Right ventricle myocardium inferior (tissue), 1 donor: ENCODE results near the gene IMMP2L. TPM values are rescaled to one million over a fixed set of nuclear protein-coding genes. Genes with fewer than 3 reads are reported as not detected.
A peak's percentile ranks its signal among the peaks of the same experiment; 100 is the strongest.
"Not testable (repeated sequence)": the region's sequence is repeated elsewhere in the genome, so short reads cannot be mapped to it uniquely, and the experiment has no call there.

Source experiments
- ATAC-seq: fragments of 200-7000 bp; cut with Tn5 transposase; one replicate; pipeline ENCODE4 v1.9.1; 2020; ENCODE audit warnings: mild to moderate bottlenecking, moderate library complexity
- DNase-seq: peaks from one replicate; pipeline ENCODE4 v3.0.0; 2021; ENCODE audit errors: missing footprints
- intact Hi-C: fragments of 100-400 bp; cut with DNase I; formaldehyde crosslinking; loops from one replicate; pipeline ENCODE4 v1.11.0; 2022
- total RNA-seq: library from RNA; stranded (reverse); fragmentation: NEBNext Ultra II Directional; extraction: Animal tissue kit (Norgen Biotek cat#: 25700); gene quantifications from one replicate; pipeline ENCODE4 v1.2.1, GENCODE V29; 2021
- donor health status: DM: no; HTN: yes; CAD: no; lungs with severe emphysema.

The IMMP2L gene
- total RNA-seq, 1 donor from 2014 or later: 14.3 TPM

DNA sequence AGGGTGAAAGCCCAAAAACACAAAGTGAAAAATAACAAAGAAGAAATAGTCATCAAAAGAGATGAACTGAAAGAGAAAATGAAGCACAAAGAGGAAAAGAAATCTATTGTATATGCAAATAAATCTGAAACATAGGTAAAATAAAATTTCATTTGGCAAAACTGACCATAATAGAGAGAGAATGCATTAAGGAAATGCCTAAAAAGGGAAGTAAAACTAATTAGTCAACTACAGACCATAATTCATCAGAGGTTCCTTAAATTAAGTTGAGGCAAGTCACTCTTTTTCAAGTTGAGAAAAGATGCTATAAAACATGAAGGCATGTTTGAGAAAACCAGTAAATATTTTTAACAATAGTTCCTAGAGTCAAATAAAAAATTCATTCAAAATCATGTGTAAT, 238.1 kb downstream of the IMMP2L start:
- intact Hi-C loops: no loop called here
- ATAC-seq (no peak), DNase-seq (no peak)

DNA sequence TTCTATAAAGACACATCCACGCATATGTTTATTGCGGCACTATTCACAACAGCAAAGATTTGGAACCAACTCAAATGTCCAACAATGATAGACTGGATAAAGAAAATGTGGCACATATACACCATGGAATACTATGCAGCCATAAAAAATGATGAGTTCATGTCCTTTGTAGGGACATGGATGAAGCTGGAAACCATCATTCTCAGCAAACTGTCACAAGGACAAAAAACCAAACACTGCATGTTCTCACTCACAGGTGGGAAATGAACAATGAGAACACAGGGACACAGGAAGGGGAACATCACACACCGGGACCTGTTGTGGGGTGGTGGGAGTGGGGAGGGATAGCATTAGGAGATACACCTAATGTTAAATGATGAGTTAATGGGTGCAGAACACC, 238.6 kb downstream of the IMMP2L start:
- intact Hi-C loops, DNase-seq, ATAC-seq: not testable (repeated sequence)

DNA sequence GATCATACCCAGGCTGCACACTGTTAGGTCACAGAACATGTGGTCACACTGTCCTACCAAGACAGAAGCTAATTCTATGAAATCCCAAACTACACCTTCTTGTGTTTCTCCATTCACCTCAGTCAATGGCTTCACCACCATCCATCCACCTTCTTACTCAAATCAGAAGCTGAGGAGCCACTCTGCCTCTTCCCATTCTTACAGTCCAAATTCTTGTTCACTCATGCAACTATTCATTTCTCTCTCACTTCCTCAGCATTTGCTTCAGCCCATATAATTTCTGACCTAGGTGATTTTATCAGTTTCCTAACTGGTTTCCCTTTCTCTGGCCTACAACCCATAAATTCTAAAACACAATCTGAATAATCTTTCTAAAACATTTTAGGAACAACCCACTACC, 242.2 kb downstream of the IMMP2L start:
- ATAC-seq: no peak
- no peak for DNase-seq
- intact Hi-C loops: no loop called here

DNA sequence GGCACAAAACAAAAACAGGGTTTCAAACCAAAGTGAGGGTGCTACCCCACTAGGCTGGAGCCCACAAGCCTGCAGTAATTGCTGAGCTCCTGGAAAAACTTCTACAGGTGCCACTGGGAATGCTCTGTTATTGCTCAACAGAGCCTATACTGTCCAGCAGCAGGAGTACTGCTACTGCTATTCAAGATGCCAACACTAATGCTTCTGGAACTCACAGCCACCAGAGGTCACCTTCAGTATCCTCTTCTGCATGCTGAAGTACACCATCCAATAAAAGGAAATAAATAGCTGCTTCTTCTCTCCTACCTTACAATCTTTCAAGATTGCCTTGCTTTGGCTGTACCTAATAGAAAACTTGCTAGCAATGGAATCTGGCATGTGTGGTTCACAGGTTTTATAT, 249.3 kb downstream of the IMMP2L start:
- no peak for DNase-seq
- no peak for ATAC-seq
- intact Hi-C loops: no loop called here

DNA sequence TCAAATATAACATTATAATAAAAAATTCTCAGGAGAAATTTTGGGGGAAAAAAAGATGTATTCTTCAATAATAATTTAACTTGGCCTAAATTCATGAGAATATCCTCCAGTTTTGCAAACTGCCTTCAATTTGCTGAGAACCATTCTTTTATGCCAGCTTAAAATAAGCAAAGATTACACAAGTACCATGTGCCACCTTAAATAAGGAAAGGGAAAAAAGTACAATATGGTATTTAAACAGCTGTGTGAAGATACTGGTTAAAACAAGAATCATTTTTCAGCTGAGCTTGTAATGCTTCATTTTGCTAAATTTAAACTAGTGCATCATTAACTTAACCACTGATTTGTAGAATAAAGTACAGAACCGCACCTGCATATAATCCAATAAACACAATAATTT, 253.6 kb downstream of the IMMP2L start:
- DNase-seq: no peak
- ATAC-seq: no peak
- intact Hi-C loops: no loop called here

DNA sequence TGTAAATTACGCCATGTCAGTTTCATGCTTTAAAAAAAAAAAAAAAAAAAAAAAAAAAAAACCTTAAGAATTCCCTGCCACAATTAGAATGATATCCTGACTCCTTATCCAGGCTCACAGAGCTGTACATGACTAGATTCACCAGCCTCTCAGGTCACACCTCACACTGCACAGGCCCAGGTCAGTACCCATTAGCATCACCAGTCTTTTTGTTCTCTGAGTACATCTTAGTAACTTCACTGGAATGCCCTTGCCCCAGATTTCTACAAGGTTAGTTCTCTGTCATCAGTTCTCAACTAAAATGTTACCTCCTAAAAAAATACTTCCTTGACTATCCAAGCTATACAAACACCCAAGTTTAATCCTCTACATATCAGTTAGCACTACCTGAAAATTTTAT, 260.4 kb downstream of the IMMP2L start:
- DNase-seq (no peak), ATAC-seq (no peak)
- intact Hi-C loops: no loop called here

DNA sequence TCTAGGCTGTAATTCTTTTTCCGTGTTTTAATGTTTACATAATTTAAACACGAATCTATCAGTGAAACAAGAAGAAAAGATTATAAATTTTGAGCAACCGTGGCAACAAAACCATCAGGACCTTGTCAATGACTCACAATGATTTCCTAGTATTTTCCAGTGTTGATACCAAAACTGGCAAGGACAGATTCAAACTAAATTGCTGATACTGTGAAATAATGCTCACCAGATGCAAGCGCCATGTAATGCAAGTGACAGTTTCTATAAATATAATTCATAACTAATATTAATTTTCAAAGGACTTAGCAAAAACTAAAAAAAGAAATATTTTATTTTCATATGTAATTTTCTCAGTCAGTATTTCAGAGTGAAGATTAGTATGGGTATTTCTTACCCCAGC, 267.8 kb downstream of the IMMP2L start:
- ATAC-seq (no peak), DNase-seq (no peak)
- intact Hi-C loops: no loop called here

DNA sequence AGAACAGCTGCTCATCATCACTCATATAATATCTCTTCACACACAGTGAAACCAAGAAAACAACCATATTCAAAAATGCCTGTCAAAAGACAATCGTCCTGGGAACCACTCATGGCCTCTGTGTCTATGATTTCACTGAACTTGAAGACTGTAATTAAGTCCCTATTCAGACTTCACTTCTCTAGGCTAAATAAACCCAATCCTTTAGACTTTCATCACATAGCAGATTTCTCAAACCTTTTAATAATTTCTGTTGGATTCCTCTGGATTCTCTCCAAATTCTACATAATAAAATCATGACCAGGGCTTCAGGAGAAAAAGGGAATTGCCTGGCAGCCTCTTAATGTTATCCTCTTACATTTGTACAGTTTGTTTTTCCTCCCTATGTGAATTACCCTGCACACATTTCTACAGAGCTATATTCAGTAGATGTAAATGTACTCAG, 270.2 kb downstream of the IMMP2L start:
- DNase-seq (no peak), ATAC-seq (peak; percentile 54)
- intact Hi-C loops: no loop called here

DNA sequence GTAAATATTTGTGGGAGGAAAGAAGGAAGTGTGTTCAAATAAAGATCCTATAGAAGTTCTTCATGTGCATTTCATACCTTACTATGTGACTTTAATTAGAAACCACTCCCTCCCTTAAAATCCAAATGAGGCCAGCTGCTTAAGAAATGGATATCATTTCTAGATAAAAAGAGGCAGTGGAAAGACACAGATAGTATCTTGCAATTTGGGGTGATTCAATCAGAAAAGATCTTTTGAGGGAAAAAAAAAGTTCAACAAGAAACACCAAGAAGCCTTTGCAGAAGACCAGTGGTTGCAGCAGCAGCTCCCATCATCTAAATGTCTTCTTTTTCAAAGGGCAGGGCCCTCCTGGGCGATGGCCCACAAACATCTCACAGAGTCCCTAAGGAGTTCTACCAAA, 271.3 kb downstream of the IMMP2L start:
- ATAC-seq: no peak

DNA sequence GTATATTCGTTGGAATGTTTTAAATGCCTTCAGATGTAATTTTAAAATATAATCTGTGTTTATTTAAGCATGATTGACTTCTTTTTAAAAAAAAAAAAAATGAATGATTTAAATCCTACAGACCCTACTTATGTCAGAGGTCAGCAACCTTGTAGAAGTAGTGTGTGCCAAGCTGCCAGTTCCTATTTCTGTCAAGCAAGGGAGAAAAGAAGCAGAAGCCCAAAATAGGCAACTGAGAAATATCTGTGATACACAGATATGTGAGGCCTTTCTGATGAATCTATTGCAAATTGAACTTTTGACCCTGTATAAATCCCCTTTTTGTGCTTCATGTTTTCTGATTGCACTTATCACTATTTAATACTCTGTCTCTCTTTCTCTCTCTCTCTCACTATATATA, 271.9 kb downstream of the IMMP2L start:
- DNase-seq (no peak), ATAC-seq (no peak)
- intact Hi-C loops: no loop called here

More for the DNA sequence above, 271.3 kb downstream of the IMMP2L start:
- intact Hi-C loops: no loop called here
- DNase-seq: no peak

DNA sequence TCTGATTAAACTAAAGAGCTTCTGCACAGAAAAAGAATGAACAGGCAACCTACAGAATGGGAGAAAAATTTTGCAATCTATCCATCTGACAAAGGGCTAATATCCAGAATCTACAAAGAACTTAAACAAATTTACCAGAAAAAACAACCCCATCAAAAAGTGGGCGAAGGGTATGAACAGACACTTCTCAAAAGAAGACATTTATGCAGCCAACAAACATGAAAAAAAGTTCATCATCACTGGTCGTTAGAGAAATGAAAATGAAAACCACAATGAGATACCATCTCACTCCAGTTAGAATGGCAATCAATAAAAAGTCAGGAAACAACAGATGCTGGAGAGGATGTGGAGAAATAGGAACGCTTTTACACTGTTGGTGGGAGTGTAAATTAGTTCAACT, 273.9 kb downstream of the IMMP2L start:
- intact Hi-C loops, DNase-seq, ATAC-seq: not testable (repeated sequence)

DNA sequence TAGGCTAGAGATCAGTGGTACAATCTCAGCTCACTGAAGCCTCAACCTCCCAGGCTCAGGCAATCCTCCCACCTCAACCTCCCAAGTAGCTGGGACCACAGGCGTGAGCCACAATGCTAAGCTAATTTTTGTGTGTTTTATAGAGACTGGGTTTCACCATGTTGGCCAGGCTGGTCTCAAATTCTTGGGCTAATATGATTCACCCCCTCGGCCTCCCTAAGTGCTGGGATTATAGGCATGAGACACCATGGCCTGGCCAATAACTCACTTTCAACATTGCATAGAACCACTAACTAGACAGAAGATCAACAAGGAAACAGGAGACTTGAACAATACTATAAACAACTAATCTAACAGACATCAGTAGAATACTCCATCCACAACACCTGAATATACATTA, 279.7 kb downstream of the IMMP2L start:
- intact Hi-C loops: no loop called here
- ATAC-seq (no peak), DNase-seq (no peak)

DNA sequence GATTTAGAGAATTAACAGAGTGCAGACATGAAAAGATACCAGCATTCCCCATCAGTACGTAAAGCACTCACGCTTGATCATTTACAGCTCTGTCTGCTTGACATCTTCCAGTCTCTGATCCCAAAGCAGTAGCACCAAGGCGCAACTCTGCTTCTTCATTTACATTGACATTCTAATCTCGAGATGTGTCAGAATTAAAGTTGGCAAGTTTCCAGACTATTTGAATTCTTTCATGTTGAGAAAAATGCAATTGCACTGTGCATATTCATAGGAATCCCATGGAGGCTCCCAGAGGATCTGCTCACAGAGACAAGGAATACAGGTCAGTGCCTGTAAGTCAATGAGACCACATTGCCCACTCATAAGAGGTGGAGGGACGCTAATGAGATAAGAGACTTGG, 287.4 kb downstream of the IMMP2L start:
- intact Hi-C loops: no loop called here
- DNase-seq: no peak
- no peak for ATAC-seq

DNA sequence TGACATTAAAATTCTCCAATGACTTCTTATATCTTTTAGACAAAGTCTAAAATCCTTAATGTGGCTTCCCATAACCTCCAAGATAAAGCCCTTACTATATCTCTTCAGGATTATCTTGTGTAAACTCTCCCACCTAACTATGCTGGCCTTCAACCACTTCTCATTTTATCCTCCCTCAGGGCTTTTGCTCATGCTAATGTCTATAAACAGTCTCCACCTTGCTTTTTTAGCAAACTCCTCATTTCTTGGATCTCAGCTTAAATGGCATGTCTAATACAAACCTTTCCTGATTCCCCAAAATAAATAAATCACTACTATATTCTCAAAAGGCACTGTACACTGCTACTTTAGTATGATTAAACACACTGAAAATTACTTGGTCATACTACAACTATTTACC, 290.2 kb downstream of the IMMP2L start:
- intact Hi-C loops: no loop called here
- DNase-seq (no peak), ATAC-seq (no peak)

DNA sequence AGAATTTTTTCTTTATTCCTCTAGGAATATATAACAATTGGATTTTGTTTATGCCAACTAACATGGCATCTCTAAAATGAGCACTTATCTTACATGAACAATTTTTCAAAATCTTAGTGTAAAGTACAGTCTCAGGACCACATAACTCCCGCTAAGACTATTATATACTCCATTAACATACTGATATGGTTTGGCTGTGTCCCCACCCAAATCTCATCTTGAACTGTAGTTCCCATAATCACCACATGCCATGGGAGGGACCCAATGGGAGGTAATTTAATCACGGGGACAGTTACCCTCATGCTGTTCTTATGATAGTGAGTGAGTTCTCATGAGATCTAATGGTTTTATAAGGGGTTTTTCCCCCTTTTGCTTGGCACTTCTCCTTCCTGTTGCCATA, 291.5 kb downstream of the IMMP2L start:
- ATAC-seq, intact Hi-C loops: not testable (repeated sequence)

DNA sequence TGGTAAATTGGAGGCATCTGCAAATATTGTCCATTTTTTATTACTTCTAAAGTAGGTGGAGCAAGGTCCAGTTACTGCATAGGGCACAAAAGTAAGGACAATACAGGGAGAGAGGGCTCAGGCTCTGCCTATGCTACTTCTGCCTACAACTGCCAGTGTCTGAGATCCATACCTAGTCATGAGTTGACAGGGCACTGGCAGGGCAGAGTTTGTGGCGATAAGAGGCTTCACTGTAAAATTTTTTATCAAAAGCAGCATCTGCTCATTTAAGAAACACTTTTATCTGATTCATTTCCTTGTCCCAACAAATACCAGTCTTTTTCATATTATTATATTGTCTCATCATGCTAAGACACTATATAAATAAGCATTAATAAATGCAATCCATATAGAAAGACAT, 293.4 kb downstream of the IMMP2L start:
- DNase-seq: no peak
- no peak for ATAC-seq
- intact Hi-C loops: no loop called here

More for the DNA sequence above, 291.5 kb downstream of the IMMP2L start:
- not testable (repeated sequence) for DNase-seq

DNA sequence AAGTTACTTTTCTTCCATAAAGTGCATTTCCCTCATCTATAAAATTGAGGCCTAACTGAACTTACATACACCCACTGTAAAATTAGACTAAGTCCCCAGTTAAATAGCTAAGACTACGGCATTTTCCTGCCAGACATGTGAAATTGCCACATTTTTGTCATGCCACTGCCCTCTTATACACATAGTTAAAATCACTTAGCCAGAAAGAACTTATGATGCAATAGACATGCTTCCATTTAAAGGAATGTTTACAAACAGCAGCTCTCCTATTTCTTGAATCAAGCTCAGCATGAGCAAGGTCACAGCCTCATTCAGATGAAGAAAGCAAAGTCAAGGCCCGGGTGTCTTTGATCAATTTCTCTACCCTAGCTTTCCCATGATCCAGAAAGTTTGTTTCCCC, 295.7 kb downstream of the IMMP2L start:
- no peak for ATAC-seq
- intact Hi-C loops: no loop called here
- no peak for DNase-seq

DNA sequence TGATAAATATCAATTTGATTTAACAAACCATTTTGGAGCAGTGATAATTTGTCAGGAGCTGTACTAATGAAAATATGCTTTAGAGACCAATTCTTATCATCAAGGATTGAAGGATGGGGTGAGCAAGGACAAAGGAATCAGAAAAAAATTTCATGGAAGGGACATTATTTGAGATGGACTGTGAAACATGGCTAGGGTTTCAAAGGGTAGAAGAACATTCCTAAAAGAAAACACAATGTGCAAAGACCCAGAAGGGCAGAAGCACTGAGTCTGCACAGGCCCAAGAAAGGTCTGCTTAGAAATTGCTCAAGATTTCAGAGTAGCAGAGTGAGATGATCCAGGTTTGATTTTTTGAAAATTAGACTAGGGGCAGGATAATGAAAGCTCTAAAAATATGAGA, 296.9 kb downstream of the IMMP2L start:
- intact Hi-C loops: no loop called here
- no peak for ATAC-seq

DNA sequence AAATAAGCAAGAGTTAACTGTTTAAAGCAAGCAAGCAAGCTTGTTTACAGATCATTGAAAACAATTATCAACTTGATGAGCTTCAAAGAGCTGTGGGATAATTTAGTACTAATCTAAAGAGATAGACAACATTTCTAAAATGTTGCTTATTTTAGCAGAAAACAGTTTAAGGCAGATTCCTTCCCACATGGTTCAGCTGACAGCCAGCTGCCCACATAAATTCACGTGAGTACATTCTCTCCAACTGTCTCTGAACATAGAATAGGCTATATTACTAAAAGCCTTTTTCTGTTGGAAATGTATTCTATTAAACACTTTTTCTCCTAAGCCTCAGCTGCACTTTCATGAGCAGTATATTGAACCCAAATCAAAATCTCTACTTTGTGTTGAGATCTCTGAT, 297.3 kb downstream of the IMMP2L start:
- ATAC-seq (no peak), DNase-seq (no peak)
- intact Hi-C loops: no loop called here

More for the DNA sequence above, 296.9 kb downstream of the IMMP2L start:
- DNase-seq: no peak

DNA sequence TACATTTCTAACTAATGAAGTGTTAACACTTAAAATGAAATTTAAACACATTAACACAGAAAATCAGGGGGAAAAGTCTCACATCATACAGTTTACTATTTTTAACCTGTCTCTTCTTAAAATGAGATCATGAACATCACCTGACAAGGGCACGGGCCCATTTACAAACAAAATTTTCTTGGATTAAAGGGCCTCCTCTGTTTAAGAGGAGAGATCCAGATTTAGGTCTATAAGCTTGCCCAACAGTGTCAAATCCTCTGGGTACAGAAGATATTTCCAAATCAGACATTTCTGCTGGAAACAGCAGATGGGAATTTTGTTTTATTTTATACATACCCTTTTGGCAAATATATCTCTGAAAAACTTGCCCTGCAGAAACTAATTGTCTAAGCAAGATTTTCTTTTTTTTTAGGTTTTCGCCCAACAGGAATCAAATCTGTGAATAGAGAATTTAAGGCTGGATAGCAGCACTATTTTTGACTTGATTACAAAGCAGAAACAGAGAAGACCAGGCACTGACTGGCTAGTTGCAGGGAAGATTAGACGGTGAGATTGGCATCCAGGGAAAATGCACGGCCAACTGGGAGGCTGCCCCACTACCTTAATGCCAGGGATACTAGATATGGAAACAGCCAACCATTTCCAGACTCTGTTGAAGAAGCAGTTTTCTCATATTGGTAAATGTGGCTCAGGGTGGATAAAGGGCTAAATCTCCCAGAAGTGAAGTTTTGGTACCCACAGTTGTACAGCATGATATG, 298.0 kb downstream of the IMMP2L start:
- intact Hi-C loops: no loop called here
- no peak for ATAC-seq
- no peak for DNase-seq
